Stimulated activated CD8-positive, alpha-beta memory T cell treated with anti-CD3 and anti-CD28 coated beads, Interleukin-4, amount 100 ng/mL, for 24 hours (primary cell): ENCODE data around the gene ZFYVE1.
"Not testable (repeated sequence)": the region's sequence is repeated elsewhere in the genome, so short reads cannot be mapped to it uniquely, and the experiment has no call there.

Source experiments
- DNase-seq: peaks from one replicate; pipeline ENCODE4 v3.0.0-alpha.2; 2020; ENCODE audit warnings: low read depth

ZFYVE1 gene

GRCh38 chr14:73004641-73005040 lies 22.3 kb downstream of the ZFYVE1 start:
- DNase-seq, result not testable (repeated sequence)

GRCh38 chr14:73003681-73004080 lies 23.2 kb downstream of the ZFYVE1 start:
- no peak for DNase-seq

GRCh38 chr14:73000073-73000472 lies 26.8 kb downstream of the ZFYVE1 start:
- no peak for DNase-seq

GRCh38 chr14:72999316-72999715 lies 27.6 kb downstream of the ZFYVE1 start:
- no peak for DNase-seq

GRCh38 chr14:72998252-72998903 lies 28.5 kb downstream of the ZFYVE1 start:
- DNase-seq, result no peak

GRCh38 chr14:72996916-72997315 lies 30.0 kb downstream of the ZFYVE1 start:
- DNase-seq, result no peak

GRCh38 chr14:72990171-72990570 lies 36.7 kb downstream of the ZFYVE1 start:
- no peak for DNase-seq

GRCh38 chr14:72986857-72987256 lies 40.0 kb downstream of the ZFYVE1 start:
- no peak for DNase-seq

GRCh38 chr14:72986214-72986613 lies 40.7 kb downstream of the ZFYVE1 start:
- DNase-seq, result no peak

GRCh38 chr14:72982146-72982708 lies 44.7 kb downstream of the ZFYVE1 start:
- DNase-seq, result no peak

GRCh38 chr14:72980863-72981262 lies 46.0 kb downstream of the ZFYVE1 start:
- no peak for DNase-seq

GRCh38 chr14:72978856-72979255 lies 48.0 kb downstream of the ZFYVE1 start:
- DNase-seq, result no peak

- DNase-seq, result no peak
These were observed 51.1 kb downstream of the ZFYVE1 start for GRCh38 chr14:72975770-72976169.

- no peak for DNase-seq
These were observed 52.2 kb downstream of the ZFYVE1 start for GRCh38 chr14:72974661-72975060.

GRCh38 chr14:72970824-72971434 lies 56.0 kb downstream of the ZFYVE1 start:
- no peak for DNase-seq

GRCh38 chr14:72970058-72970630 lies 56.8 kb downstream of the ZFYVE1 start:
- DNase-seq, result no peak

GRCh38 chr14:72968316-72968715 lies 58.6 kb downstream of the ZFYVE1 start:
- DNase-seq, result no peak

GRCh38 chr14:72966038-72966437 lies 60.9 kb downstream of the ZFYVE1 start:
- DNase-seq, result no peak

GRCh38 chr14:72965249-72965648 lies 61.7 kb downstream of the ZFYVE1 start:
- DNase-seq, result no peak

- DNase-seq, result no peak
These were observed 64.0 kb downstream of the ZFYVE1 start for GRCh38 chr14:72962829-72963312.

- not testable (repeated sequence) for DNase-seq
These were observed 64.6 kb downstream of the ZFYVE1 start for GRCh38 chr14:72962336-72962754.

GRCh38 chr14:72961579-72962335 lies 65.1 kb downstream of the ZFYVE1 start:
- DNase-seq, result no peak
